NOMO-1 treated with dmso at 0.1 percent for 144 hours (cell line): ENCODE data around the gene CLDN6.
"Not testable (repeated sequence)": the region's sequence is repeated elsewhere in the genome, so short reads cannot be mapped to it uniquely, and the experiment has no call there.

Source experiments
- DNase-seq: peaks from one replicate; lab custom pipeline; 2025; ENCODE audit not compliant: unreplicated experiment; lab: John Stamatoyannopoulos, UW

Gene CLDN6

DNA sequence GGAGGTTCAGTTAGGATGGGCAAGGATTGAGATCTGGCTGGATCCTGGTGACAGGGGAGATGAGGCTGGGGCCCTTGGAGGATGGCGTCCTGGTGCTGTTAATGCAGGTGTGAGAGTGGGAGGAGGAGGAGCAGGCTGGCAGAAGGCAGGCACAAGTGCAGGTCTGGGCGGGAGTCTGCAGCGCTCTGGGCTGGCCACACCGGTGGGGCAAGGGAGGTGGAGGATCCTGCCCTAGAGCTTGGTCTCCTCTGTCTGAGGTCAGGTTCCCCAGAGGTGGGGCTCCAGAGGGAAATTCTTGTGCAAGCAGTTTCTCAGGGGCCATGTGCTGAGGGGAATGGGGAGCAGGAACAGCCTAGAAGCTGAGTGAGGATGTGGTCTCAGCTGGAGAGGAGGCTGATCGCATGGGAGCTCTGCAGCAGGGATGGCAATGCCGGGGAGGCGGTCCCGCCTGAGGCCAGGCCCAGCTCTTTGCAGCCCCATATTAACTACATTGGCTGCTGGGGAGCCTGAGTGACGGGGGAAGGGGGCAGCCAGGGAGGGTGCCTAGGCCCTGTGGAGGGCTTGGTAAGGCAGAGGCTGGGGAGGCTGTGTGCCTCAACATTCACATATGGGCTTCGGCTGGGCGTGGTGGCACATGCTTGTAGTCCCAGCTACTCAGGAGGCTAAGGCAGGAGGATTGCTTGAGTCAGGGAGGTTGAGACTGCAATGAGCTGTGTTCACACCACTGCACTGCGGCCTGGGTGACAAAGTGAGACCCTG lies 34.8 kb upstream of the CLDN6 start:
- not testable (repeated sequence) for DNase-seq

DNA sequence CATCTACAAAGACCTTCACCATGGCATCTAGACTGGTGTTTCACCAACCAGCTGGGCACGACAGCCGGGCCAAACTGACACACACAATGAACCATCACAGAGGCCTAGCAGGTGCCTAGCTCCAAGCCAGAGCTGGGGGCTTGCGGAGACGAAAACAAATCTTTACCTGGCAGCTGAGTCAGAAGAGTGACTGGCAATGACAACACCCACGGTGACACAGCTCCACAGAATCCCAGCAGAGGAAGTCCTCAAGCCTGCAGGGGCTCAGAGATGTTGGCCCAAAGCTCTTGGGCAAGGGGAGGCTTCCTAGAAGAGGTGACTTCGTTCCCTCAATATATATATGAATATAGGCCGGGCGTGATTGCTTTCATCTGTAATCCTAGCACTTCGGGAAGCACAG lies 33.5 kb upstream of the CLDN6 start:
- DNase-seq, result no peak

DNA sequence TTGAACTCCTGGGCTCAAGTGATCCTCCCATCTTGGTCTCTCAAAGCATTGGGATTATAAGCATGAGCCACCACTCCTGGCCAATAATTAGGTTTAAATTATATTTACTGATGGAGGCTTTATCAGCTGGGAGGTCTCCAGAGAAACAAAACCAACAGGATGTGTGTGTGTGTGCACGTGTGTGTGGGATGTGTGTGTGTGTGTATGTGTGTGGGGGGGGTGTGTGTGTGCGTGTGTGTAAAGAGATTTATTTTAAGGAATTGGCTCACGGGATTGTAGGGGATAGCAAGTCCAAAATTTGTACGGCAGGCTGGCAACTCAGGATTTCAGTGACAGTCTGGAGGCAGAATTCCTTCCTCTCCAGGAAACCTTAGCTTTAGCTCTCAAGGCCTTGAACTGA lies 33.0 kb upstream of the CLDN6 start:
- DNase-seq, result no peak

DNA sequence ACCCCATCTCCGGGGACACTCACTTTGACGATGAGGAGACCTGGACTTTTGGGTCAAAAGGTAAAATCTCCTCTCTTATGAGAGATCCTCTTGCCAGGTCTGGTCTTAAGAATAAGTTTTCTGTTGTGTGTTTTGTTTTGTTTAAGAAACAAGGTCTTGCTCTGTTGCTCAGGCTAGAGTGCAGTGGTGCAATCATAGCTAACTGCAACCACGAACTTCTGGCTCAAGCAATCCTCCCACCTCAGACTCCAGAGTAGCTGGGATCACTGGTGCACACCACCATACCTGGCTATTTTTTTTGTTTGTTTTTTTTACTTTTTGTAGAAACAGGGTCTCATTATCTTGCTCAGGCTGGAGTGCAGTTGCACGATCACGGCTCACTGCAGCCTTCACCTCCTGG lies 32.5 kb upstream of the CLDN6 start:
- DNase-seq, result no peak

DNA sequence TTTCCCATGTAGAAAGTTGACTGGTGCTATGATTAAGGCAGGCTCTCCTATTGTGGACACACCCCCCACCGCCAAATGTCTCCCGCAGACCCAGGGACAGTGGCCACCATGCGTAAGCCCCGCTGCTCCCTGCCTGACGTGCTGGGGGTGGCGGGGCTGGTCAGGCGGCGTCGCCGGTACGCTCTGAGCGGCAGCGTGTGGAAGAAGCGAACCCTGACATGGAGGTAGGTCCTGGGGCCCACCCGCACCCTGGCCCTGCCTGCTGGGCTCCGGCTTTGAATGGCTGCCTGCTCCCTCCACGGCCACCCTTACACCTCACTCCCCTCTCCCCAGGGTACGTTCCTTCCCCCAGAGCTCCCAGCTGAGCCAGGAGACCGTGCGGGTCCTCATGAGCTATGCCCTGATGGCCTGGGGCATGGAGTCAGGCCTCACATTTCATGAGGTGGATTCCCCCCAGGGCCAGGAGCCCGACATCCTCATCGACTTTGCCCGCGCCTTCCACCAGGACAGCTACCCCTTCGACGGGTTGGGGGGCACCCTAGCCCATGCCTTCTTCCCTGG lies 32.0 kb upstream of the CLDN6 start:
- no peak for DNase-seq

DNA sequence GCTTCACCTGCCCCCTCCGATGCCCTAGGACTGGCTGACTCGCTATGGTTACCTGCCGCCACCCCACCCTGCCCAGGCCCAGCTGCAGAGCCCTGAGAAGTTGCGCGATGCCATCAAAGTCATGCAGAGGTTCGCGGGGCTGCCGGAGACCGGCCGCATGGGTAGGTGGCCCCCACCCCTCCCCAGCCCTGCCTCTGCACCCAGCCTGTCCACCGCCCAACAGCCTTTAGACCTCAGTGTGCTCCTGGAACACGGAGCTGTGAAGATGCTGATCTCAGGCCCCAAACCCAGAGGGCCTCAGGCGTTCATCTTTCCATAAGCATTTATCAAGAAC lies 29.4 kb upstream of the CLDN6 start:
- no peak for DNase-seq

DNA sequence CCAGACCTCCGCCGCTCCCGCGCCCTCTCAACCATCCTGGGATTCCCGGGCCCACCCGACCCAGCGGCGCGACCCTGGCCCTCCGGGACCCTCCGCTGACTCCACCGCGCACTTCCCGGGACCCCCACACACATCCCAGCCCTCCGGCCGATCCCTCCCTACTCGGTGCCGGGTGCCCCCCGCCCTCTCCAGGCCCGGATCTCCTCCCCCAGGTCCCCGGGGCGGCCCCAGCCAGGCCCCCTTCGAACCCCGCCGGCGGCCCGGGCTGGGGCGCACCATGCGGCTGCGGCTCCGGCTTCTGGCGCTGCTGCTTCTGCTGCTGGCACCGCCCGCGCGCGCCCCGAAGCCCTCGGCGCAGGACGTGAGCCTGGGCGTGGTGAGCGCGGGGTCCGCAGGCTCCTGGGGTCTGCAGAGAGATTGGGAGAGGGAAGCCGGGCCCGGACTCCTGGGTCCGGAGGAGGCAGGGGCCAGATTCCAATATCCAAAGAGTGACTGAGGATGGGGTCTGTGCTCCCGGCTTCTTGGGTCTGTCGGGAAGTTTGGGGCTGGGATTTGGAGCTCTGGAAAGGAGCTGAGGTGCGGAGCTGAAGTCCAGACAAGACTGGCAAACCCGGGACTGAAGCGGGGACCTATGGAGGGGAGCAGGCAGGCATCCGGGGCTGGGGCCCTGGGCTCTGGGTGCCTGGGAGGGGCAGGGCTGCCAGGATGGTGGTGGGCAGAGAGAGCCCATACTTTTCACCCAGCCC lies 28.8 kb upstream of the CLDN6 start:
- DNase-seq, result no peak

DNA sequence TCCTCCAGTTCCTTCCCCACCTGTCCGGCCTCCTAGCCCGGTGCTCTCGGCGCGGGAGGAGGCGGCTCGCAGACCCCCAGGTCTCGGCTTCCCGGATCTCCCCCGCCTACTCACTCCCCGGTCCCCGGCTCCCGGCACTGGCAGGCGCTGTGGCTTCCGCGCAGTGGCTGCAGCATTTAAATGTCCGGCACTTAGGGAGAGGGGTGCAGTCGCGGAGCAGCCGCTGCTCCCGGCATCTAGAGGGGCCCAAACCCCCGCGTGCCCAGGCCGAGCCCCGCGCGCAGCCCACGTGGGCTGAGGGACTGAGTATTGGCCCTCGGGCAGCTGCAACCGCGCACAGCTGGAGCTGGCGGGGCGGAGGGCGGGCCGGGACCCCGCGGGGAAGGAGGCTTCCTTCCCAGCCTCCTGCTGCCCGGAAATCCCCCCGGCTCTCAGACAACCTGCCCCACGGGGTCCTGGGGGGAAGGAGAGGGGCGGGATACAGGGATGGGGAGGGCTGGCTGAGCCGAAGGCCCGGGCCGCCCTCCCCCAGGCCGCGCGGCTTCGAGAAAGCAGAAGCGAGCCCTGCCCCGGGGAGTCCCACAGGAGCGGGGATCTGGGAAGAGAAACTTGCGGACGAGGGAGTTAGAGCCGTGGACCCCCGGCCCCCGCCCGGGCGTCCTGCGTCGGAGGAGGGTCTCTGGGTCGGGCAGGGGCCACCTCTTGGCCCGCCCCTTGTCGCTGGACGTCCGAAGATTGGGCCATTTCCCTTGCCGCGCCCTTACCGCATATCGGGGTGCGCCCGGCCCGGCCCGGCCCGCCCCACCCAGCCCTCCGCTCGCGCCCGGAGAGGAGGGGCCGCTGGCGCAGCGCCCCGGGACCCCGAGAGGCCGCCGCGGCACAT lies 28.0 kb upstream of the CLDN6 start, which contains the start of gene MMP25:
TSS of gene MMP25 (plus strand) at position 804 of the 883 bp plus-strand sequence. CDS start 357 bp downstream, outside the sequence.
- DNase-seq, result no peak

DNA sequence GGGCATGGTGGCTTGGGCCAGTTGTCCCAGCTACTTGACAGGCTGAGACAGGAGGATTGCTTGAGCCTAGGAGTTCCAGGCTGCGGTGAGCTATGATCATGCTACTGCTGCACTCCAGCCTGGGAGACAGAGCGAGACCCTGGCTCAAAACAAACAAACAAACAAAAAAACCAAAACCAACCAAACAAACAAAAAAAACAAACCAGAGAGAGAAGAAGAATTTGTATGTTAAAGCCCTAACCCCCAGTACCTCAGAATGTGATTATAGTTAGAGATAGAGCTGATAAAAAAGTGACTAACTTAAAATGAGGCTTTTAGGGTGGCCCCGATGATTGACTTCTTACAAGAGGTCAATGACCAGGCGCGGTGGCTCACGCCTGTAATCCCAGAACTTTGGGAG lies 26.7 kb upstream of the CLDN6 start:
- no peak for DNase-seq

DNA sequence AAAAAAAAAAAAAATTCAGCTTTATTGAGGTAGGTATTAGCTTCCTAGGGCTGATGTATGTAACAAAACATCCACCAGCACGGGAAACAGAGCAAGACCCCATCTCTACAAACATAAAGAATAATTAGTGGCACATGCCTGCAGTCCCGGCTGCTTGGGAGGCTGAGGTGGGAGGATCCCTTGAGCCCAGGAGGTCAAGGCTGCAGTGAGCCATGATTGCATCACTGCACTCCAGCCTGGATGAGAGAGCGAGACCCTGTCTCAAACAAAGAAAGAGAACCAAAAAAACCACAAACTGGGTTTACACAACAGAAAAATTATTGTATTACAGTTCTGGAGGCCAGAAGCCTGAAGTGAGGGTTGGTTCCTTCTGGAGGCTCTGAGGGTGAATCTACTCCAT lies 24.4 kb upstream of the CLDN6 start:
- DNase-seq, result peak; percentile 23

DNA sequence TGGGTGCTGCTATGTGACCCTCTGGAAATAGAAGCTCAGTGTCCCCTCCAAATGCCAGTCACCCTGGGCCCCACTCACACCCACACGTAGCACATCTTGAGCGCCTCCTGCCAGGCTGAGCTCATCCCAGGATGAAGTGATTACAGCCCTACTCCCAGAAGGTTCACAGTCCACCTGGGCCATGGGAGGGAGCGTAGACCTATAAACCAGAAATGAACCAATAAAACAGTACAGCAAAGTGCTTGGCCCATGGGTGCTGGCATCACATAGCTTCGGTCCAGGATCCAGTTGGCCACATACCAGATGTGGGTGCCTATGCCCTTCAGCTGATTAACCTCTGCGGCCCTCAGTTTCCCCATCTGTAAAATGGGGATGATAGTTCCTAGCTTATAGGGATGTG lies 20.9 kb upstream of the CLDN6 start:
- DNase-seq, result no peak

DNA sequence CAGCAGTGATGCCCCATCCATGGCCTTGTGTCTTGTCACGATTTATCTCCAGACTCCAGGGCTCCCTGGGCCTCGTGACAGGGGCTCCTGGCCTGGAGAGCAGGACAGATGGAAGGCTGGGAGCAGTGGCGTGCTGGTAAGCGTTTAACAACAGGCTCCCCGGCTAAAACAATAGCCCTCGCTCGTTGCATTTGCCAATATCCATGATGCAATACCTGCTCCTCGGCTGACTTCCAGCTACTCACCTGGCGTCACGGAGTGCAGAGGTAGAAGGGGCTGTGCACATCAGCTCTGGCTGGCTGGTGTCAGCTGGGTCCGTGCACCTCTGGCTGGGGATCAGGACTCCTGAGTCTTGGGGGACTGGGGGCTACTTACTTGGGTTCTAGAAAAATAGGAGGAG lies 20.3 kb upstream of the CLDN6 start:
- DNase-seq, result no peak

DNA sequence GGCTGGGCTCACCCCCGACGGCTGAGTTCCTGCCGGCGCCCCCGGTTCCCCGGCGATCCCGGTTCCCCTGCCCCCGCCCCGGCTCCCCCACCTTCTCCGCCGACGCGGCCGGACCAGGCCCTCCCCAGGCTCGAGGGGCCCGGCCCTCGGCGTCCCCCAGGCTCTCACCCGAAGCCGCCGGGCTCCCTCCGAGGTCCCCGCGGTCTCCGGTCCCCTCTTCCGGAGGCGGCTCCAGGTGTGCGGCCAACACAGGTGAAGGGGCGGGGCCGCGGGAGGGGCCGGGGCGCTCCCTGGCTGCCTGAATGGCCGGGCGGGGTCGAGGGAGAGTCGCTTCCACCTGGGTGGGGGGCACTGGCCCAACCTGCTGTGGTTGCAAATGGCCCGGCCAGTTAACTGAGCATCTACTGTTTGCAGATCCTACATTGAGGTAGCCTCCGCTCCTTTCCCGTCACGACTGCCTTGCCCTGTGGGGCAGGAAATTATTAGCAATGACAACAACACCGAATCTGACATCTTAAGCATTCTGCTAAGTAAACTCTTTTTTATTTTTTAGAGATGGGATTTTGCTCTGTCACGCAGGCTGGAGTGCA lies 18.8 kb upstream of the CLDN6 start, which contains the start of gene BICDL2:
TSS of gene BICDL2 (minus strand) at position 219 of the 590 bp plus-strand sequence. CDS start 1,448 bp downstream, outside the sequence.
- DNase-seq, result no peak

DNA sequence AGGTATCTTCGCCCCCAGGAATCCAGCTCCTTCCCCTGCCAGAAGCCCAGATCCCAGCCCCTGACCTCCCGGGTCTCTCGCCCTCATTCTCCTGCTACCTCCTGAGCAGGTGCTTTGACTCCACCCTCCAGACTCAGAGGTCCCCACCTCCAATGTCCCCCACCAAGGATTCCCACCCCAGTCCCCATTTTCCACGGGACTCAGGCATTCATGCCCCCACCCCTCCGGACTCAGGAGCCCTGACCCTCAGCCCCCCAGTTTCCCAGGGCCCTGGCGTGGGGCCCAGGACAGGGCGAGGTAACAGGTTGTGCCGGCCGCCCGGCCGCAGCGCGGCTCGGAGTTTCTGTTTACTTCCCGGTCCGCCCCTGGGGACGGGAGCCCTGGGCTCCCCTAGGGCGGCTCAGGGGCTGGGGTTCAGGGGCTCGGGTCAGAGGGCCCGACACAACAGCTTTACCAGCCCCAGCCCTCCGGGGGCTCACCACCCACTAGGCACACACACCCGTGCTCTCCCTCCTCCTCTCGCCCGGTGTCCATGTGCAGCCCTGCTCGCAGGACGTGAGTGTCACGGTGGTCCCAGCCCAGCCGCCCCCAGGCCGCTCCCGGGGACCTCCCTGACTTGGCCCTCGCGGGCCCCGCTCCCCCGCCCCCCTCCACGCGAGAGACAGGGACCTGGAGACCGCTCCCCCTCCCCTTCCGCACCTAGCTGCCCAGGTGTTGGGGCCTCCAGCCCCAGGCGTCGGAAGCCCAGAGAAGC lies 18.2 kb upstream of the CLDN6 start:
- no peak for DNase-seq

DNA sequence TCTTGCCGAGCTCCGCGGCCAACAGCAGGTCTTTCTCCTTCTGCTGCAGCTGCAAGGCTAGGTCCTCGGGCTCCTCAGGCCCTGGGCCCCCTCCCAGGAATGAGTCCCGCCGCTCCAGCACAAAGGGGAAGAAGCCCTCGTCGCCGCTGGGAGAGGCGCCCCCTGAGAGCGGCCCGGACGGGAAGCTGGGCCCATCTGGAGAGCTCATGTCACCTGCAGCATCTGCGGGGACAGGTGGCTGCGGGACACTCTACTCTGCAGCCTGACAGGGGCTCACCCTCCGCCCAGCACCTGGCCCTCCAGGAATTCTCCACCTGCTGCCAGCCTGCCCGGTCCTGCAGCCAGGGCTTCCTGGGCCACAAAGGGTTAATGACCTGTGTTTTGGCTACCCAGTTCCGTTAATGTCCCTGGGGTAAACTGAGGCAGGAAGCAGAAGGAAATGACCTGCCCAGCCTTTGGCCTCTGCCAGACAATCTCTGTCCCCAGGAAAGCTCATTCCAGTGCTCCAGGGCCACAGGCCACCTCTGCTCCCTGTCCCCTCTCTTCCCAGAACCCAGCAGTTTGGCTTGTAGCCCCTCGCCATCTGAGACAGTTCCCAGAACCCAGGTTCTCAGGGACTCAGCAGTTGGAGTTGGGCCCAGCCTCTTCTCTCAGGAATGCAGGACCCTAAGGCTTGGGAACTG lies 17.4 kb upstream of the CLDN6 start:
- DNase-seq, result no peak

DNA sequence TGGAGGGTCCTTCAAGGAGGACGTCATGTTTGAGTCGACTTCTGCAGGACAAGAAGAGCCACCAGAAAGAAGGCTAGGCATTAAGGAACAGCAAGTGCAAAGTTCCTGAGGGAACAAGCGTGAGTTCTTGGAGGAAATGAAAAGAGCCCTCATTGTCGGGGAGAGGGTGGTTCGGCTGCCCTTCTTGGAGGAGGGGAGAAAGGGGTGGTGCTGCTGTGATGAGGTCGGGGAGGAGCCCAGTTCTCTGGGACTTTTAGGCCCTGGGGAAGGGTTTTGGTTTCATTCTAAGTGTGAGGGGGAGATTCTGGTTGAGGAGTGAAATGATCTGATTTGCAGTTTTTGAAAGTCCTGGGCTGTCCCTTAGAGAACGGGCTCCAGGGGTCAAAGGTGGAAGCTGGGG lies 14.6 kb upstream of the CLDN6 start:
- DNase-seq, result no peak

DNA sequence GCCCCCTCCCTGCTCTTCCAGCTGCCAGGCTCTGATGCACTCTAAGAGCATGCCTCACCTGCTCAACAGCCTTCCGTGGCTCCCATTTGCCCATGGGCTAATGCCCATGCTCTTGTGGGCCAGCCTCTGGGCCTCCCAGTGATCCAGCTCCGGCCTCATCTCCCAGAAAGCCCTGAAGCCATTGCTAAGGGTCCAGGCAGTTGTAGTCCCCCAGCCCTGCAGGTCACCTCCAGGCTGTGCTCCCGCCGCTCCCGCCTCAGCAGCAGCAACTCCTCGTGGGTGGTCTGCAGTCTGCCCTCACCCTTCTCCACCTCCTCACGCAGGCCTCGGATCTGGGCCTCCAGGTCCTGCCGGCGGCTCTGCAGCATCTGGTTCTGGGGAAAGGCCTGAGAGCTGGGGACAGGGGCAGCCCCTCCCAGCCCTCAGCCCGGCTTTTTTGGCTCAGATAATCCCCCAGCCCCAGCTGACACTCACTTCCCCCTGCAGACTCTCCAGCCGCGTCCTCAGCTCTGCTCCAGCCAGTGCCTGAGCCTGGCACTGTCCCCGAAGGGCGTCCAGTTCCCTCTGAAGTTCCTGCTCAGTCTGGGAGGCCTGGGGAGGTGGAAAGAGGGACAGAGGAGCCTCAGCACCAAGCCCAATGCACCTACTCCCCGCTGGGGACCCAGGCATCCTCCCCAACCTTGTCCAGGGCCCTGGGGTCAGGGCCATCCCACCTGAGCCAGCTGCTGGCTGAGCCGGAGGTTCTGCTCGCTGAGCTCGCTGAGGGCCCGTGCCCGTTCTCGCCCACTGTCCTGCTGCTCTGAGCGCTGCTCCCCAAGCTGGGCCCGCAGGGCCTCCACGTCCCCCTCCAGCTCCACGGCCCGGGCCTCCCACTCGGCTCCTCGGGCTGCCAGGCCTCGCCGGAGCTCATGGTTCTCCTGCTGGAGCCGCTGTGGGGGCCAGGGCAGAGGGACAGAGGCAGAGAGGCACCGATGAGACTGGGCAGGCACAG lies 12.5 kb upstream of the CLDN6 start:
- no peak for DNase-seq

DNA sequence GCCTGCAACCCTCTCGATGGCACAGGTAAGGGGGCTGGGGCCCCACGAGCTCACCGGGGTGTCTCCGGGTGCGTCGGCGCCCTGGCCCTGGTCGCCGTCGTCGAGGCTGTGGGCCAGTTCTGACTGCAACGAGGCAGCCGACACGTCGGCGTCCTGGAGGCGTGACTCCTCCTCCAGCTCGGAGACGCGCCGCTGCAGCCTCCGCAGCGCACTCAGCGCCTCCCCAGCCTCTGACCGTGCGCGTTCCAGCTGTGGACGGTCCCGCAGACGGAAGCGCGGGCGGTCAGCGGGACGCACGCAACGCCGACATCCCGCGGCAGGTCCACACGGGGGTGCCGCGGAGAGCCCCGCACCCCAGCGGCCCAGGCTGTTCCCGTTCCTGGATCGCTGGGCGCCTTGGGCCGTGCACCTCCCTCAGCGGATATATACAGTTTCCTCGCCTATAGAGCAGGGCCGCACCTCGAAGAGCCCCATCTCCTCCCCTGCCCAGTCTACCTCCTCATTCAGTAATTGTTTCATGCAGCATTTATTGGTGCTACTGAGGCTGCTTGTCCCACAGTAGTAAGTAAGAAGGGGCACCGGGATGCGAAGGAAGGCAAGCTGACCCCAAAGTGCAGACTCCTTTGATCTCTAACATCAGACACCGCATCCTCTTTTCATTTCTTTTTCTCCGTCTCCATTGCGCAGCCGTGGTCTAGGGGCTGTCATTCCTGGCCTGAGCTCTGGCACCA lies 11.7 kb upstream of the CLDN6 start:
- no peak for DNase-seq
